Measurements from ENCODE around the gene CACNA2D2. TPM values are rescaled to one million over a fixed set of nuclear protein-coding genes. Genes with fewer than 3 reads are reported as not detected.

Gene CACNA2D2
- total RNA-seq, 1 experiment from 2014 or later, result not detected

DNA sequence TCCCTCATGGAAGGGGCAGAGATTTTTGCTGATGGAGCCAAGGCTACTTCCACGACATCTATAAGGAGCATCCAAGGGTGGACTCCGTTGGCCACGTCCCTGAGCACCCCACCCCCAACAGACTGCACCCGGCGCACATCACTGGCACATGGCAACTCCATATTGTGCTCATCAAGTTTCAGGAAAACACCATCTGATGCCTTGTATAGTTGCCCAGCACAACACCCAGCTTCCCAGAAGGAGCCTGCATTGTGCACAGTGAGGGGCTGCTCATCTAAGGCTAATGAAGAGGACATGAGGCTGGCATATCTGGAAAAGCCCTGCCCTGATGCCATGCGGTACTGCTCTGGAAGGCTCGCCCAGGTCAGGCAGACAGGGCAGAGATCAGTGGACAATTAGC, 15.0 kb upstream of the CACNA2D2 start:
- Histone ChIP-seq H4K20me1 (ENCODE audit: insufficient read depth) (no peaks in the 10 kb centered on the region), H3K27me3 (ENCODE audit: insufficient read depth, low read depth) (peaks cover 68% of the 10 kb centered on the region), H3K9me3 (ENCODE audit: insufficient read depth, low read depth) (no peaks in the 10 kb centered on the region), H3K79me2 (ENCODE audit: low read depth) (no peaks in the 10 kb centered on the region), H3K36me3 (ENCODE audit: low read depth) (no peaks in the 10 kb centered on the region), H3F3A (ENCODE audit: insufficient read depth, low read depth) (no peaks in the 10 kb centered on the region), H3K4me2 (no peak overlapping the region), H3K9me2 (ENCODE audit: insufficient read depth) (no peaks in the 10 kb centered on the region), H3K27ac (no peak overlapping the region), H2AFZ (no peak overlapping the region), H3K4me3 (no peak overlapping the region), H3K4me1 (replicated peaks; ENCODE audit: insufficient read depth) (no peaks in the 10 kb centered on the region)
- ChIA-PET POLR2A (ENCODE audit: unreplicated experiment) (no interaction called here), CTCF (interaction anchor here (0.6 kb wide), 2 partner anchors 248 to 316 kb away, joined by 4 to 6 read pairs; no protein-coding TSS in a partner anchor)
- no peak for DNase-seq
- intact Hi-C loops (cut with micrococcal nuclease; ENCODE audit: unreplicated experiment), result no loop called here
- TF ChIP-seq EZH2 (IDR thresholded peaks at IDR 0.05; ENCODE audit: low read depth), result no peak
- TF ChIP-seq, protein P1, sequence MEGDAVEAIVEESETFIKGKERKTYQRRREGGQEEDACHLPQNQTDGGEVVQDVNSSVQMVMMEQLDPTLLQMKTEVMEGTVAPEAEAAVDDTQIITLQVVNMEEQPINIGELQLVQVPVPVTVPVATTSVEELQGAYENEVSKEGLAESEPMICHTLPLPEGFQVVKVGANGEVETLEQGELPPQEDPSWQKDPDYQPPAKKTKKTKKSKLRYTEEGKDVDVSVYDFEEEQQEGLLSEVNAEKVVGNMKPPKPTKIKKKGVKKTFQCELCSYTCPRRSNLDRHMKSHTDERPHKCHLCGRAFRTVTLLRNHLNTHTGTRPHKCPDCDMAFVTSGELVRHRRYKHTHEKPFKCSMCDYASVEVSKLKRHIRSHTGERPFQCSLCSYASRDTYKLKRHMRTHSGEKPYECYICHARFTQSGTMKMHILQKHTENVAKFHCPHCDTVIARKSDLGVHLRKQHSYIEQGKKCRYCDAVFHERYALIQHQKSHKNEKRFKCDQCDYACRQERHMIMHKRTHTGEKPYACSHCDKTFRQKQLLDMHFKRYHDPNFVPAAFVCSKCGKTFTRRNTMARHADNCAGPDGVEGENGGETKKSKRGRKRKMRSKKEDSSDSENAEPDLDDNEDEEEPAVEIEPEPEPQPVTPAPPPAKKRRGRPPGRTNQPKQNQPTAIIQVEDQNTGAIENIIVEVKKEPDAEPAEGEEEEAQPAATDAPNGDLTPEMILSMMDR (conservative IDR thresholded peaks at IDR 0.05), result no peak
- BruUV-seq (replicated peaks), result no TSS peak

DNA sequence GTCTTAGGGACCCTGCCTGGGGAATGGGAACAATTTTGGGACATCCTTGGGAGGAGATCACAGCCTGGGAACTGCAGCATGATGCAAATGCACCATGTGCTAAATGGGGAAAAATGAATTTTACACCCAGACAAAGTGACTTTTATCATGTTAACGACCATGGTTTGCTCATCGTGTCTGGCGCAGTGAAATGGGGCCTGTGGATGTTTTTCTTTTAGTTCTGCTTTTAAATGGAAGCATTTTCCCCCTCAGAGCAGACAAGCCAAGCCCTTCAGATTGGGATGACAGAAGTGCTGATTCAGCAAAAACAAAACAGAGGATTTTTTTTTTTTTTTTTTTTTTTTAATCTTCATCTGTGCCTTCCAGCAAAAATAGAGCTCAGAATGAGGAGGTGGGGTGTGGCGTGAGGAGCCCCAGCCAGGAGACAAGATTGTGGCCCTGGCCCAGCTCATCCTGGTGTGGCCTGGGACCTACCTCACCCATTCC, 14.3 kb upstream of the CACNA2D2 start:
- POLR2A ChIA-PET (ENCODE audit: unreplicated experiment), result no interaction called here
- BruUV-seq (replicated peaks), result no TSS peak
- H3K36me3 ChIP-seq (ENCODE audit: low read depth), result no peaks in the 10 kb centered on the region
- no peak overlapping the region for H3K4me3 ChIP-seq
- H3F3A ChIP-seq (ENCODE audit: insufficient read depth, low read depth), result no peaks in the 10 kb centered on the region
- H2AFZ ChIP-seq, result no peak overlapping the region
- no peaks in the 10 kb centered on the region for H3K9me2 ChIP-seq (ENCODE audit: insufficient read depth)
- H3K4me1 ChIP-seq (replicated peaks; ENCODE audit: insufficient read depth), result no peaks in the 10 kb centered on the region
- no peak for DNase-seq
- CTCF ChIA-PET, result interaction anchor here (0.6 to 0.8 kb wide), 3 partner anchors 24 to 316 kb away, joined by 3 to 6 read pairs (median 4); no protein-coding TSS in a partner anchor
- intact Hi-C loops (cut with micrococcal nuclease; ENCODE audit: unreplicated experiment), result no loop called here
- peaks cover 72% of the 10 kb centered on the region for H3K27me3 ChIP-seq (ENCODE audit: insufficient read depth, low read depth)
- no peak overlapping the region for H3K27ac ChIP-seq
- no peak overlapping the region for H3K4me2 ChIP-seq
- no peaks in the 10 kb centered on the region for H3K9me3 ChIP-seq (ENCODE audit: insufficient read depth, low read depth)
- H4K20me1 ChIP-seq (ENCODE audit: insufficient read depth), result no peaks in the 10 kb centered on the region
- H3K79me2 ChIP-seq (ENCODE audit: low read depth), result no peaks in the 10 kb centered on the region
- TF ChIP-seq, protein P1 (conservative IDR thresholded peaks at IDR 0.05), result no peak
- TF ChIP-seq EZH2 (IDR thresholded peaks at IDR 0.05; ENCODE audit: low read depth), result no peak

- no peaks in the 10 kb centered on the region for H3K9me3 ChIP-seq (ENCODE audit: insufficient read depth, low read depth)
- no peak for DNase-seq
- no peaks in the 10 kb centered on the region for H3K9me2 ChIP-seq (ENCODE audit: insufficient read depth)
- no peaks in the 10 kb centered on the region for H3K4me1 ChIP-seq (replicated peaks; ENCODE audit: insufficient read depth)
- BruUV-seq (replicated peaks), result no TSS peak
- no peak overlapping the region for H3K4me2 ChIP-seq
- H3K27ac ChIP-seq, result no peak overlapping the region
- H2AFZ ChIP-seq, result no peak overlapping the region
- H3K27me3 ChIP-seq (ENCODE audit: insufficient read depth, low read depth), result peaks cover 72% of the 10 kb centered on the region
- H3K79me2 ChIP-seq (ENCODE audit: low read depth), result no peaks in the 10 kb centered on the region
- no peak overlapping the region for H3K4me3 ChIP-seq
- ChIA-PET CTCF (no interaction called here), POLR2A (ENCODE audit: unreplicated experiment) (no interaction called here)
- no peaks in the 10 kb centered on the region for H4K20me1 ChIP-seq (ENCODE audit: insufficient read depth)
- H3K36me3 ChIP-seq (ENCODE audit: low read depth), result no peaks in the 10 kb centered on the region
- TF ChIP-seq, protein P1 (conservative IDR thresholded peaks at IDR 0.05), result no peak
- no peak for TF ChIP-seq EZH2 (IDR thresholded peaks at IDR 0.05; ENCODE audit: low read depth)
- intact Hi-C loops (cut with micrococcal nuclease; ENCODE audit: unreplicated experiment), result no loop called here
- no peaks in the 10 kb centered on the region for H3F3A ChIP-seq (ENCODE audit: insufficient read depth, low read depth)
These were observed 13.0 kb upstream of the CACNA2D2 start for GRCh38 chr3:50516440-50516871.

Measured in PC-9 (cell line).